ENCODE results near the gene NDUFS7. TPM values are rescaled to one million over a fixed set of nuclear protein-coding genes. Genes with fewer than 3 reads are reported as not detected.

The NDUFS7 gene
- total and polyA plus RNA-seq, 9 of the 15 experiments (the other 6 are each of a cell fraction or from before 2014, with no cell fraction given): 6.0 to 271 (median 60.6) TPM

GRCh38 chr19:1383312-1384084, at the start of gene NDUFS7 (continued):
- TF ChIP-seq RBFOX2 (IDR thresholded peaks at IDR 0.05; ENCODE audit: low read depth, low read length) (peak; percentile 96), MED1 (CRISPR knock-in tag; IDR thresholded peaks at IDR 0.05; ENCODE audit: borderline replicate concordance) (no peak), ZNF280B (CRISPR knock-in tag; IDR thresholded peaks at IDR 0.05) (0 out of 2 replicates have a peak, but pooled peaks have one; percentile 6), NFE2 (IDR thresholded peaks at IDR 0.05; ENCODE audit: low read depth) (peak; percentile 36), ZKSCAN1 (IDR thresholded peaks at IDR 0.05; ENCODE audit: low read depth, low read length) (peak; percentile 85), ZNF41 (CRISPR knock-in tag; conservative IDR thresholded peaks at IDR 0.05) (no peak; the same call in none of the 2 replicates), GABPB1 (CRISPR knock-in tag; IDR thresholded peaks at IDR 0.05) (peak; percentile 99), MEF2D (tag; conservative IDR thresholded peaks at IDR 0.05; ENCODE audit: low read depth) (peak; percentile 56; the same call in 1 of the 2 replicates), RFX1 (IDR thresholded peaks at IDR 0.05) (no peak), POLR3G (IDR thresholded peaks at IDR 0.05; ENCODE audit: extremely low read depth, insufficient read length, insufficient replicate concordance) (peak; percentile 43), TBL1XR1 (IDR thresholded peaks at IDR 0.05; ENCODE audit: low read length in 2 of 2) (peak; percentile 83 to 97), ZNF431 (CRISPR knock-in tag; IDR thresholded peaks at IDR 0.05) (peak; percentile 63; the same call in 1 of the 2 replicates), GATA2 (CRISPR knock-in tag; IDR thresholded peaks at IDR 0.05) (no peak), ERF (CRISPR knock-in tag; IDR thresholded peaks at IDR 0.05) (peak; percentile 83), ZNF668 (CRISPR knock-in tag; IDR thresholded peaks at IDR 0.05) (no peak; the same call in 1 of the 2 replicates), HSF4 (CRISPR knock-in tag; IDR thresholded peaks at IDR 0.05; ENCODE audit: borderline replicate concordance) (no peak), TRIM28 (IDR thresholded peaks at IDR 0.05) (peak; percentile 93), ZNF175 (CRISPR knock-in tag; IDR thresholded peaks at IDR 0.05; ENCODE audit: low read depth) (no peak), SMARCE1 (IDR thresholded peaks at IDR 0.05) (no peak), ZNF224 (CRISPR knock-in tag; IDR thresholded peaks at IDR 0.05) (0 out of 2 replicates have a peak, but pooled peaks have one; percentile 53), NR3C1 (CRISPR knock-in tag; IDR thresholded peaks at IDR 0.05) (no peak), MTA3 (IDR thresholded peaks at IDR 0.05; ENCODE audit: borderline replicate concordance) (peak; percentile 97), THRA (IDR thresholded peaks at IDR 0.05) (no peak), ZNF146 (CRISPR knock-in tag; IDR thresholded peaks at IDR 0.05; ENCODE audit: unreplicated experiment) (no peak), ZBTB43 (CRISPR knock-in tag; IDR thresholded peaks at IDR 0.05) (peak; percentile 88), HEY1 (CRISPR knock-in tag; IDR thresholded peaks at IDR 0.05; ENCODE audit: borderline replicate concordance) (no peak)
